GM19372 (cell line): Measurements from ENCODE around the gene WASF3.
A peak's percentile ranks its signal among the peaks of the same experiment; 100 is the strongest.

ENCODE experiments used
- ATAC-seq: cut with Tn5 transposase; IDR thresholded peaks from one replicate; pipeline ENCODE4 v1.9.1; 2021; ENCODE audit warnings: mild to moderate bottlenecking, low read depth, moderate library complexity; ENCODE audit not compliant: unreplicated experiment

The WASF3 gene

GRCh38 chr13:26677156-26677555 lies 119.7 kb downstream of the WASF3 start:
- no peak for ATAC-seq

DNA sequence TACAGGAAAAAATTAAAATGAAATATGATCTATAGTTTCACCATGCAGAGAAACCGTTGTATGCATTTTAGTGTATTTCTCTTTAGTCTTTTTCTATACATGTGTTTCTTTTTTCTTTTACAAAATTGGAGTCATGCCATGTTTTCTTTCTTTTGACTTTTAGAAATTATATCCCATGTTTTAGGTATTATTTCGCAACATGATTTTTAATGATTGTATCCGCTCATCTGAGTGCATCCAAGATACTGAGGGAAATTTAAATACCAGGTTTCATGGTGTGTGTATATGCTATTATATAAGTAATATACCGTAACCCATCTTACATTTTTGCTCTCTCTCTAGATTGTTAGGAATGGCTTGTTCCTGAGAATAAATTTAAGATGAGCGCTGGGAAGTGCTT lies 120.8 kb downstream of the WASF3 start:
- no peak for ATAC-seq

GRCh38 chr13:26678796-26679195 lies 121.3 kb downstream of the WASF3 start:
- ATAC-seq: no peak

GRCh38 chr13:26679411-26680122 lies 122.1 kb downstream of the WASF3 start:
- ATAC-seq: no peak

DNA sequence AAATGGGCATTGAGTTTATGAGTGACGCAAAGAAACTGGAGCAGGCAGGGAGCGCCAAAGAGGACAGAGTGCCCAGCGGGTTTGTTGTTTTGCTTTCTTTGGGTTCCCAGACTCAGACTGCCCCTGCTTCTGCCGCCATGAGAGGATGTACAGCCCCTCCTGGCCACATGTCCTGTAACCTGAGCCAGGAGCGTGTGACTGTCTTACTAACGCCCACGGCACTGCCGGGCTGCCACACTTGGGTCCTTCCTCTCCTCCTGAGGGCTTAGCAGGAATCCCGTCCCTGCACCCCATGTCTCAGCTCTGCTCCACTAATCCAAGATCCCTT lies 122.6 kb downstream of the WASF3 start:
- ATAC-seq: no peak

DNA sequence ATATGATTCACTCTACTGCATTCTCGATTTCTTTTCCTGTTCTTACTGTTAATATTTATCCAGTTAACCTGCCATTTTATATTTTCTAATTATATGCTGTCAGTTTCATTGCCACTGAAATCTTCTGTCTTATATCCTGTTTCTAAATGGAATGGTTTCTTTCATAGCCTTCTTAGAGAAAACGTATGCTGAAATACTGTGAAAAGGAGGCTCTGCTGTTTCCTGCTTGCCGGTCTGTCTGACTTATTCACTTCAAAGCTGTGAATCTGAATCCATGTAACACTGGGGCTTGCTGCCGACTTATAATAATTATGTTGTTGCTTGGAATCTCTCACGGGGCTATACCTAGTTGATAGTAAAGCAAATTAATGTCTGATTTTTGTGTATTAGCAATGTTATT lies 123.1 kb downstream of the WASF3 start:
- no peak for ATAC-seq

DNA sequence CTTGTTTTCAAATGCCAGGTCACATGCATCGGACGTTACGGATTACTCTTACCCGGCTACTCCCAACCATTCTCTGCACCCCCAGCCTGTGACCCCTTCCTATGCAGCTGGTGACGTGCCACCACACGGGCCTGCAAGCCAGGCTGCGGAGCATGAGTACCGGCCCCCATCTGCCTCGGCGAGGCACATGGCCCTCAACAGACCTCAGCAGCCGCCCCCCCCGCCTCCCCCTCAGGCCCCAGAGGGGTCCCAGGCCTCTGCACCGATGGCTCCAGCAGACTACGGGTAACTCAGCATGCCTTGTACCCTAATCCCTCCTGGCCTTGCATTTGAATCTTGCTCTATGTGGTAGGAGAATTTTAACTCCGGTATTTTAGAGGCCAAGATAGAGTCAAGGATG lies 123.6 kb downstream of the WASF3 start:
- ATAC-seq: no peak

DNA sequence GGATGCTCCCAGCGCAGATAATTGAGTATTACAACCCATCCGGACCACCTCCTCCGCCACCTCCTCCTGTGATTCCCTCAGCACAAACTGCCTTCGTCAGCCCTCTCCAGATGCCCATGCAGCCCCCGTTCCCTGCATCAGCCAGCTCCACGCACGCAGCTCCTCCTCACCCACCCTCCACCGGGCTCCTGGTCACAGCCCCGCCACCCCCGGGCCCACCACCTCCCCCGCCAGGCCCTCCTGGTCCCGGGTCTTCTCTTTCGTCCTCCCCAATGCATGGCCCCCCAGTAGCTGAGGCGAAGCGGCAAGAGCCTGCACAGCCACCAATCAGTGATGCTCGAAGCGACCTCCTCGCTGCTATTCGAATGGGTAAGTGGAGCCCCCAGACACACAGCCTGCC lies 125.1 kb downstream of the WASF3 start:
- ATAC-seq: no peak

GRCh38 chr13:26685606-26686005 lies 128.1 kb downstream of the WASF3 start:
- no peak for ATAC-seq

- no peak for ATAC-seq
These were observed 128.8 kb downstream of the WASF3 start for GRCh38 chr13:26686285-26686684.

DNA sequence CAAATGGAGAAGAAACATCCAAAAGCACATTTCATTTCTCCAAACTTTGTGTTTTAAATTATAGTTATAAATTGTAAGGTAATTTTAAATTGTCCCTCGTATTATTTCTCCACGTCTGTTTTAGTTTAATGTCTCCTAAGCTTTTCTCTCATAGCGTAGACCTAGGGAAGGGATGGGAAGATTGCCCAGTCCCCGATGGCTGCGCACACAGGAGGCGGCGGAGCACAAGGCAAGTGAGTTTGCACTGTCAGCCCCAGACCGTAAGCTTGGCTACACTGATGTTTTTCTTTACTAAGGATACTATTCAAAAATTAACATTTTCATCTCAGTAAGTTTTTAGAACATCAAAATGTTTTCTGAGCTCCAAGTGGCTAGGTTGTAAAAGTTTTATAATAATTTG lies 130.8 kb downstream of the WASF3 start:
- ATAC-seq: no peak

- no peak for ATAC-seq
These were observed 131.5 kb downstream of the WASF3 start for GRCh38 chr13:26688980-26689379.

- ATAC-seq: no peak
These were observed 136.4 kb downstream of the WASF3 start for GRCh38 chr13:26693749-26694463.

DNA sequence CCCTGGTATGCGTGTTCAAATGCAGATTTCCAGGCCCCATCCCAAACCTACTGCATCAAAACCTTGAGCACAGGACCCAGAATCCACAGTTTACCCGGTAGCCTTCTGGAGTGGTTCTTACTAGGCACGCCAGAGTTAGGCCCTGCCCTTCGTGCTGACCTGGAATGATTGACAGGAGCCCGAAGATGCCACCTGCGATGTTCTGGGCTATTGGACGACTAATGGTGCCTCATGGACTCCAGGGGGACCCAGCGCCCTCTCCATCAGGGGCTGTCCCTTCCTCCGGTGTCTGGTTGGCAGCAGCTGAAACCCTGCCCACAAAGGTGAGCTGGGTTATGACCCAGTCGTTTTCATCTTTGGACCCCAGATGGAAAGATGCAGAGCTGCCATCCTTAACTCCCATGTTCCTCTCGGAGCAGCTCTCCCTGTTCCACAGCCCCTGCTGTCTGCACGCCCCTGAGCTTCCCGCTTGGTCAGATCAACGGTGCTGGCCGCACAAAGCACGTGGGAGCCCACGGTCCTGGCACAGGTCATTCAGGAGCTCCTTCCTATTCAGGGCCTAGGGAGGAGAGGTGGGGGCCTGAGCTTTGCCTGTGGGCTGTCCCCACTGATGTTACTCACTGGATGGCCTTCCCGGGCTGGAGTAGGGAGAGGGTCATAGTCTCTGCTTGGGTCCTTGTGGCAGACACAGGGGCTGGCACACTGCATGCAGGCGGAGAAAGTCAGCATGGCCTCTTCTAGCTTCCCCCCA lies 137.3 kb downstream of the WASF3 start:
- no peak for ATAC-seq

DNA sequence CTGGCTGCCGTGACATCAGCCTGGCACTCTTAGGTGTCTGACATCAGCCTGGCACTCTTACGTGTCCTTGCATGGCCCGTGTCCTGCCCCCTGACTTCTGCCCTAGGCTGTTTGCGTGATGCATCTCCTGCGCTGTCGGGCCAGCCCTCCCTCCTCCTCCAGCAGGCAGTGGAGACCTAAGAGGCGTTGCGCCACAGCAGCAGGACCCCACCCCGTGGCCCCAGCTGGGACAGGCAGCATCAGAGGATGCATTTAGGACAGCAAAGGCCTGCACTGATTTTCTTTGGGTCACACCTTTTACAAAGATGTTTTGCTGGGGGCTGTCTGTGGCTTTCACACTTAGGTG lies 137.8 kb downstream of the WASF3 start:
- no peak for ATAC-seq

- no peak for ATAC-seq
These were observed 138.4 kb downstream of the WASF3 start for GRCh38 chr13:26695891-26696311.

DNA sequence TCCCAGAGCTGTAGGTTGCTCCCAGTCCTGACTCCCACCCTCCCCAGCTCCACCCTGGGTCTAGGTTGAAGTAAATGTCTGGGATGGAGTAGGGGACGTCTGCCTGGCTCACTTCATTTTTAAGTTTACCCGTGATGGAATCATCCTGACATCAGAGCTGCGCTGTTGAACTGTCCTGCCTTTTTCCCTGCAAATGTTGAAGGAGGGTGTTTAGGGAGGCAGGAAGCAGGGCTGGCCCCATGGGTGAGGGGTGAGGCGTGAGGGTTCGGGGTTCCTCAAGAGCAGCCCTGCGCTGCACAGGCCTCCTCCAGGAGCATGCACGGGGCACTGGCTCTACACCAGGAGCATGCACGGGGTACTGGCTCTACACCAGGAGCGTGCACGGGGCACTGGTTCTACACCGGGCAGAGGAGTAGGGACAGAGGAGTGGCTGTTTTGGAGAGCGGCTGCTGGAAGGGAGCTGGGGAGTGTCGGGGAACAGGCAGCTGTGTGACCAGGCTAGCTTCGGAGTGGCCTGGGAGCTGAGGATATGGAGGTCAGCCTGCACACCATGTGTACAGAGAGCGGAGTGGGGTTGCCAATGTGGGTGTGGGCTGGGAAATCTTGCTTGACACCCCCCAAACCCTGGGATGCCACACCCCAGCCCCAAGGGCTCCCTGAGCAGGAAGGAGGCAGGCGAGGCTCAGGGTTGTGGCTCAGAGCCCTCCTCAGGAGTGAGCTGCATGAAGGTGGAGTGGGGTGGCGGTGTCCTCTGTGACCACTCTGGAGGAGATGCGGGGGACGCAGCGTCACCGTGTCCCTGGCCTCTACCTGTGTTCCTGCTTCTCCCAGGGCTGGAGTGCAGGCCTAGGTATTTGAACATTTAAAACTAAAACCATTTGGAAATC lies 139.8 kb downstream of the WASF3 start:
- ATAC-seq: no peak

GRCh38 chr13:26698392-26699196 lies 141.1 kb downstream of the WASF3 start:
- ATAC-seq: peak; percentile 56

GRCh38 chr13:26699197-26699490 lies 141.7 kb downstream of the WASF3 start:
- ATAC-seq: no peak

- ATAC-seq: no peak
These were observed 148.1 kb downstream of the WASF3 start for GRCh38 chr13:26705536-26705935.
